GM23338 (cell line): Measurements from ENCODE around the gene PPP2R2B. TPM values are rescaled to one million over a fixed set of nuclear protein-coding genes. Genes with fewer than 3 reads are reported as not detected.

Experiments used
- ATAC-seq: fragments of 200-7000 bp; cut with Tn5 transposase; 3 replicates; pipeline ENCODE4 v1.9.1; 2020
- DNase-seq: peaks from one replicate; pipeline ENCODE4 v3.0.0-alpha.2; 2015; ENCODE audit warnings: low spot score
- H2AFZ ChIP-seq: fragments of 200-600 bp; sonication (generic); 2 replicates; pipeline ENCODE4 v1.8.0; 2016; ENCODE audit warnings: antibody characterized with exemption, mild to moderate bottlenecking, moderate library complexity
- H3F3A ChIP-seq: fragments of 200-600 bp; sonication (generic); replicated peaks from 2 replicates; pipeline ENCODE4 v1.8.0; 2017; ENCODE audit warnings: antibody characterized with exemption, mixed run types, low read depth
- H3K27ac ChIP-seq: fragments of 200-600 bp; sonication (generic); 2 replicates; pipeline ENCODE4 v1.6.1; 2016; ENCODE audit warnings: low read depth
- H3K27me3 ChIP-seq: fragments of 200-600 bp; sonication (generic); 2 replicates; pipeline ENCODE4 v1.8.0; 2016; ENCODE audit warnings: mild to moderate bottlenecking, mixed run types, moderate library complexity; ENCODE audit not compliant: insufficient read depth
- H3K36me3 ChIP-seq: fragments of 200-600 bp; sonication (generic); 2 replicates; pipeline ENCODE4 v1.8.0; 2016; ENCODE audit warnings: mild to moderate bottlenecking; ENCODE audit not compliant: insufficient read depth
- H3K4me1 ChIP-seq: fragments of 200-600 bp; sonication (generic); 2 replicates; pipeline ENCODE4 v1.8.0; 2016; ENCODE audit warnings: mild to moderate bottlenecking, moderate library complexity; ENCODE audit not compliant: insufficient read depth
- H3K4me2 ChIP-seq: fragments of 200-600 bp; sonication (generic); 2 replicates; pipeline ENCODE4 v1.7.1; 2017; ENCODE audit warnings: mixed run types
- H3K4me3 ChIP-seq: fragments of 200-600 bp; sonication (generic); 2 replicates; pipeline ENCODE4 v1.6.1; 2016; ENCODE audit warnings: mixed run types
- H3K79me2 ChIP-seq: fragments of 200-600 bp; sonication (generic); replicated peaks from 2 replicates; pipeline ENCODE4 v1.8.0; 2017; ENCODE audit warnings: mild to moderate bottlenecking; ENCODE audit not compliant: insufficient read depth
- H3K9me2 ChIP-seq: fragments of 200-600 bp; sonication (generic); 2 replicates; pipeline ENCODE4 v1.8.0; 2017; ENCODE audit not compliant: insufficient read depth
- H4K20me1 ChIP-seq: fragments of 200-600 bp; sonication (generic); replicated peaks from 2 replicates; pipeline ENCODE4 v1.8.0; 2017; ENCODE audit warnings: mild to moderate bottlenecking; ENCODE audit not compliant: insufficient read depth
- H3K27ac Mint-ChIP-seq: 2 replicates; pipeline ENCODE4 v1.8.0; 2020; ENCODE audit warnings: inconsistent platforms, mild to moderate bottlenecking, moderate library complexity, mixed read lengths
- H3K27me3 Mint-ChIP-seq: 3 replicates; pipeline ENCODE4 v1.8.0; 2022; ENCODE audit warnings: low read depth, mild to moderate bottlenecking, moderate library complexity, mixed read lengths, inconsistent platforms; ENCODE audit not compliant: insufficient read depth, poor library complexity
- H3K36me3 Mint-ChIP-seq: 3 replicates; pipeline ENCODE4 v1.8.0; 2021; ENCODE audit warnings: low read depth, mild to moderate bottlenecking, inconsistent platforms, moderate library complexity, mixed read lengths
- H3K4me1 Mint-ChIP-seq: 3 replicates; pipeline ENCODE4 v1.8.0; 2020; ENCODE audit warnings: mild to moderate bottlenecking, inconsistent platforms, mixed read lengths
- H3K4me3 Mint-ChIP-seq: 3 replicates; pipeline ENCODE4 v1.8.0; 2021; ENCODE audit warnings: moderate library complexity, mild to moderate bottlenecking, inconsistent platforms, mixed read lengths
- H3K9me3 Mint-ChIP-seq: 3 replicates; pipeline ENCODE4 v1.8.0; 2020; ENCODE audit warnings: moderate library complexity, mild to moderate bottlenecking, inconsistent platforms, mixed read lengths
- CREB1 ChIP-seq: fragments of 250-450 bp; sonication (Bioruptor Pico); IDR thresholded peaks from 2 replicates; pipeline ENCODE4 v1.5.0; 2020; ENCODE audit warnings: low read depth, mild to moderate bottlenecking, moderate library complexity
- EZH2 ChIP-seq: fragments of 200-600 bp; sonication (generic); IDR thresholded peaks from one replicate; pipeline ENCODE4 v1.8.0; 2017; ENCODE audit warnings: antibody characterized with exemption, mild to moderate bottlenecking, low read depth; ENCODE audit not compliant: unreplicated experiment
- EZH2phosphoT487 ChIP-seq: fragments of 200-600 bp; sonication (generic); IDR thresholded peaks from one replicate; pipeline ENCODE4 v1.8.1; 2018; ENCODE audit warnings: antibody characterized with exemption; ENCODE audit not compliant: unreplicated experiment
- JUNB ChIP-seq: IDR thresholded peaks from one replicate; pipeline ENCODE4 v1.6.1; 2016; ENCODE audit warnings: antibody characterized with exemption; ENCODE audit not compliant: unreplicated experiment
- NANOG ChIP-seq: IDR thresholded peaks from 2 replicates; pipeline ENCODE4 v1.6.1; 2016; ENCODE audit warnings: antibody characterized with exemption, borderline replicate concordance
- STAT1 ChIP-seq: IDR thresholded peaks from one replicate; pipeline ENCODE4 v1.6.1; 2016; ENCODE audit warnings: antibody characterized with exemption; ENCODE audit not compliant: unreplicated experiment
- ZNF114 ChIP-seq: fragments of 250-450 bp; sonication (Bioruptor Pico); IDR thresholded peaks from 2 replicates; pipeline ENCODE4 v1.5.0; 2020; ENCODE audit warnings: mild to moderate bottlenecking, moderate library complexity
- ZNF331 ChIP-seq: fragments of 250-450 bp; sonication (Bioruptor Pico); IDR thresholded peaks from 2 replicates; pipeline ENCODE4 v1.5.0; 2020; ENCODE audit warnings: low read depth, mild to moderate bottlenecking, moderate library complexity
- polyA plus RNA-seq: library from polyadenylated mRNA; unstranded; fragments of >200 nt; fragmentation: Nextera tagmentation; extraction: Ambion mirVana; gene quantifications from 2 replicates; pipeline ENCODE4 v1.2.1, GENCODE V29; 2016
- total RNA-seq: library from RNA; depleted of rRNA; stranded (reverse); fragments of >200 nt; shearing (Covaris generic); gene quantifications from 2 replicates; pipeline ENCODE4 v1.2.3, GENCODE V29; 2014
- TF ChIP-seq, protein P1 (sequence below): IDR thresholded peaks from 2 replicates; pipeline ENCODE4 v1.6.1; 2016; ENCODE audit warnings: antibody characterized with exemption
- TF ChIP-seq, protein P2 (sequence below), 2 experiments: fragments of 200-600 bp in 1 of 2; sonication (generic) in 1 of 2; conservative IDR thresholded peaks; 2 replicates each; pipeline versions ENCODE4 v1.5.1 to v1.6.1; 2016 to 2017; ENCODE audit warnings: antibody characterized with exemption in 2 of 2, low read depth in 2 of 2, mild to moderate bottlenecking in 2 of 2, moderate library complexity in 1 of 2
- TF ChIP-seq, protein P3 (sequence below): fragments of 250-450 bp; sonication (Bioruptor Pico); IDR thresholded peaks from 2 replicates; pipeline ENCODE4 v1.5.0; 2020; ENCODE audit warnings: mild to moderate bottlenecking, moderate library complexity

The PPP2R2B gene
- total and polyA plus RNA-seq, 2 experiments from 2014 or later, result 21.3 to 33.9 TPM

DNA sequence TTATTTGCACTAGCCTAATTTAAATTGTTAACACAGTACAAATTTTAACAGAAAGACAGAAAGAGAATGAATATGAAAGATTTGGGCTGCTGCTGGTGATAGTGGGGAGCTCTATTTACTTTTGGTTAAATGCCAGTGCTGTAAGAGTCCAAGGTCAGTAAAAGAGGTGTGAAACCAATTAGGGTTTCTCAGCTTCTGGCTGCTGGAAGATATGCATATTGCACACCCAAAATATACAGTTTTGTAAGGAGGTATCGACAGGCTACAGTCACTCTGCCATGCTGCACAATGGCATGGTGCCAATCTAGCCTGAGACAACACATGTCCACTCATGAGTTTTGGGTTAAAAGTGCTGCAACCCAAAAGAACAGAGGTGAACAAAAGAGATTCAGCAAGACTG is 79.3 kb downstream of the PPP2R2B start:
- Histone ChIP-seq H3F3A (no peaks in the 10 kb centered on the region; the same call in 1 of the 2 replicates), H3K79me2 (no peaks in the 10 kb centered on the region), H3K27ac (no peak overlapping the region), H3K4me3 (no peak overlapping the region), H4K20me1 (no peaks in the 10 kb centered on the region), H3K36me3 (no peaks in the 10 kb centered on the region), H3K9me2 (no peaks in the 10 kb centered on the region), H3K4me1 (peaks cover 67% of the 10 kb centered on the region), H2AFZ (no peak overlapping the region), H3K27me3 (no peaks in the 10 kb centered on the region), H3K4me2 (no peak overlapping the region; the same call in 1 of the 2 replicates)
- peaks cover 3% of the 10 kb centered on the region for H3K27me3 Mint-ChIP-seq
- H3K4me3 Mint-ChIP-seq, result no peak overlapping the region
- peaks cover 64% of the 10 kb centered on the region for H3K4me1 Mint-ChIP-seq
- ATAC-seq, result no peak
- no peak overlapping the region for H3K27ac Mint-ChIP-seq
- no peaks in the 10 kb centered on the region for H3K36me3 Mint-ChIP-seq
- no peaks in the 10 kb centered on the region for H3K9me3 Mint-ChIP-seq
- DNase-seq, result no peak
- TF ChIP-seq JUNB (no peak), ZNF114 (CRISPR knock-in tag) (no peak), EZH2phosphoT487 (no peak), CREB1 (CRISPR knock-in tag) (no peak), EZH2 (no peak)
- TF ChIP-seq, protein P1, sequence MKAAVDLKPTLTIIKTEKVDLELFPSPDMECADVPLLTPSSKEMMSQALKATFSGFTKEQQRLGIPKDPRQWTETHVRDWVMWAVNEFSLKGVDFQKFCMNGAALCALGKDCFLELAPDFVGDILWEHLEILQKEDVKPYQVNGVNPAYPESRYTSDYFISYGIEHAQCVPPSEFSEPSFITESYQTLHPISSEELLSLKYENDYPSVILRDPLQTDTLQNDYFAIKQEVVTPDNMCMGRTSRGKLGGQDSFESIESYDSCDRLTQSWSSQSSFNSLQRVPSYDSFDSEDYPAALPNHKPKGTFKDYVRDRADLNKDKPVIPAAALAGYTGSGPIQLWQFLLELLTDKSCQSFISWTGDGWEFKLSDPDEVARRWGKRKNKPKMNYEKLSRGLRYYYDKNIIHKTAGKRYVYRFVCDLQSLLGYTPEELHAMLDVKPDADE, result no peak

DNA sequence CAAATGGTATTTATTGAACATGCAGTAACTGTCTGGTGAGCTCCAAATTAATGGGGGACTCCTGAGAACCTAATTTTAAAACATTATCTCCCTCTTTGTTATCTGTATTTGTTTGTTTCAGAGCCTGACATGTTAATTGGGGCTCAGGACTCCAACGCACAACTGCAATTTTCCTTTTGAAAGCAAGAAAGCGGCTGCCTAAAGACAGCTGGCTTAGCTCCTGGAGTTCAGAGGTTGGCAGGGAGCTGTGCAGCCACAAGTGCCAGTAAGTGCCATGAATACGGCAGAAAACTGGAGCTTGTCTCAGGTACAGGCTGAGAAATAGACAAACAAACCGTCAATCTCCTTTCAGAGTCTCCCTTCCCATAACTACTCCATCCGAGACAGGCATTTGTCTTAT is 80.9 kb downstream of the PPP2R2B start:
- Mint-ChIP-seq H3K9me3 (no peaks in the 10 kb centered on the region), H3K27ac (no peak overlapping the region), H3K36me3 (no peaks in the 10 kb centered on the region), H3K27me3 (no peaks in the 10 kb centered on the region), H3K4me3 (no peak overlapping the region), H3K4me1 (peaks cover 63% of the 10 kb centered on the region)
- Histone ChIP-seq H3K27ac (peak overlapping the region; percentile 24; the same call in 1 of the 2 replicates), H3K79me2 (no peaks in the 10 kb centered on the region), H3K9me2 (no peaks in the 10 kb centered on the region), H3K27me3 (no peaks in the 10 kb centered on the region), H2AFZ (peak overlapping the region; percentile 38; the same call in 1 of the 2 replicates), H3K36me3 (no peaks in the 10 kb centered on the region), H3K4me3 (no peak overlapping the region), H3K4me2 (peak overlapping the region; percentile 45; the same call in 1 of the 2 replicates), H4K20me1 (no peaks in the 10 kb centered on the region), H3K4me1 (peaks cover 61% of the 10 kb centered on the region), H3F3A (no peaks in the 10 kb centered on the region; the same call in 1 of the 2 replicates)
- peak; percentile 25; the same call in 2 of the 3 replicates for ATAC-seq
- no peak for DNase-seq
- TF ChIP-seq STAT1 (no peak), JUNB (no peak), ZNF331 (CRISPR knock-in tag) (no peak), NANOG (no peak), CREB1 (CRISPR knock-in tag) (no peak)
- TF ChIP-seq, protein P2, sequence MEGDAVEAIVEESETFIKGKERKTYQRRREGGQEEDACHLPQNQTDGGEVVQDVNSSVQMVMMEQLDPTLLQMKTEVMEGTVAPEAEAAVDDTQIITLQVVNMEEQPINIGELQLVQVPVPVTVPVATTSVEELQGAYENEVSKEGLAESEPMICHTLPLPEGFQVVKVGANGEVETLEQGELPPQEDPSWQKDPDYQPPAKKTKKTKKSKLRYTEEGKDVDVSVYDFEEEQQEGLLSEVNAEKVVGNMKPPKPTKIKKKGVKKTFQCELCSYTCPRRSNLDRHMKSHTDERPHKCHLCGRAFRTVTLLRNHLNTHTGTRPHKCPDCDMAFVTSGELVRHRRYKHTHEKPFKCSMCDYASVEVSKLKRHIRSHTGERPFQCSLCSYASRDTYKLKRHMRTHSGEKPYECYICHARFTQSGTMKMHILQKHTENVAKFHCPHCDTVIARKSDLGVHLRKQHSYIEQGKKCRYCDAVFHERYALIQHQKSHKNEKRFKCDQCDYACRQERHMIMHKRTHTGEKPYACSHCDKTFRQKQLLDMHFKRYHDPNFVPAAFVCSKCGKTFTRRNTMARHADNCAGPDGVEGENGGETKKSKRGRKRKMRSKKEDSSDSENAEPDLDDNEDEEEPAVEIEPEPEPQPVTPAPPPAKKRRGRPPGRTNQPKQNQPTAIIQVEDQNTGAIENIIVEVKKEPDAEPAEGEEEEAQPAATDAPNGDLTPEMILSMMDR (conservative IDR thresholded peaks at IDR 0.05; ENCODE audit: low read depth in 2 of 2), result no peak
- TF ChIP-seq, protein P3, sequence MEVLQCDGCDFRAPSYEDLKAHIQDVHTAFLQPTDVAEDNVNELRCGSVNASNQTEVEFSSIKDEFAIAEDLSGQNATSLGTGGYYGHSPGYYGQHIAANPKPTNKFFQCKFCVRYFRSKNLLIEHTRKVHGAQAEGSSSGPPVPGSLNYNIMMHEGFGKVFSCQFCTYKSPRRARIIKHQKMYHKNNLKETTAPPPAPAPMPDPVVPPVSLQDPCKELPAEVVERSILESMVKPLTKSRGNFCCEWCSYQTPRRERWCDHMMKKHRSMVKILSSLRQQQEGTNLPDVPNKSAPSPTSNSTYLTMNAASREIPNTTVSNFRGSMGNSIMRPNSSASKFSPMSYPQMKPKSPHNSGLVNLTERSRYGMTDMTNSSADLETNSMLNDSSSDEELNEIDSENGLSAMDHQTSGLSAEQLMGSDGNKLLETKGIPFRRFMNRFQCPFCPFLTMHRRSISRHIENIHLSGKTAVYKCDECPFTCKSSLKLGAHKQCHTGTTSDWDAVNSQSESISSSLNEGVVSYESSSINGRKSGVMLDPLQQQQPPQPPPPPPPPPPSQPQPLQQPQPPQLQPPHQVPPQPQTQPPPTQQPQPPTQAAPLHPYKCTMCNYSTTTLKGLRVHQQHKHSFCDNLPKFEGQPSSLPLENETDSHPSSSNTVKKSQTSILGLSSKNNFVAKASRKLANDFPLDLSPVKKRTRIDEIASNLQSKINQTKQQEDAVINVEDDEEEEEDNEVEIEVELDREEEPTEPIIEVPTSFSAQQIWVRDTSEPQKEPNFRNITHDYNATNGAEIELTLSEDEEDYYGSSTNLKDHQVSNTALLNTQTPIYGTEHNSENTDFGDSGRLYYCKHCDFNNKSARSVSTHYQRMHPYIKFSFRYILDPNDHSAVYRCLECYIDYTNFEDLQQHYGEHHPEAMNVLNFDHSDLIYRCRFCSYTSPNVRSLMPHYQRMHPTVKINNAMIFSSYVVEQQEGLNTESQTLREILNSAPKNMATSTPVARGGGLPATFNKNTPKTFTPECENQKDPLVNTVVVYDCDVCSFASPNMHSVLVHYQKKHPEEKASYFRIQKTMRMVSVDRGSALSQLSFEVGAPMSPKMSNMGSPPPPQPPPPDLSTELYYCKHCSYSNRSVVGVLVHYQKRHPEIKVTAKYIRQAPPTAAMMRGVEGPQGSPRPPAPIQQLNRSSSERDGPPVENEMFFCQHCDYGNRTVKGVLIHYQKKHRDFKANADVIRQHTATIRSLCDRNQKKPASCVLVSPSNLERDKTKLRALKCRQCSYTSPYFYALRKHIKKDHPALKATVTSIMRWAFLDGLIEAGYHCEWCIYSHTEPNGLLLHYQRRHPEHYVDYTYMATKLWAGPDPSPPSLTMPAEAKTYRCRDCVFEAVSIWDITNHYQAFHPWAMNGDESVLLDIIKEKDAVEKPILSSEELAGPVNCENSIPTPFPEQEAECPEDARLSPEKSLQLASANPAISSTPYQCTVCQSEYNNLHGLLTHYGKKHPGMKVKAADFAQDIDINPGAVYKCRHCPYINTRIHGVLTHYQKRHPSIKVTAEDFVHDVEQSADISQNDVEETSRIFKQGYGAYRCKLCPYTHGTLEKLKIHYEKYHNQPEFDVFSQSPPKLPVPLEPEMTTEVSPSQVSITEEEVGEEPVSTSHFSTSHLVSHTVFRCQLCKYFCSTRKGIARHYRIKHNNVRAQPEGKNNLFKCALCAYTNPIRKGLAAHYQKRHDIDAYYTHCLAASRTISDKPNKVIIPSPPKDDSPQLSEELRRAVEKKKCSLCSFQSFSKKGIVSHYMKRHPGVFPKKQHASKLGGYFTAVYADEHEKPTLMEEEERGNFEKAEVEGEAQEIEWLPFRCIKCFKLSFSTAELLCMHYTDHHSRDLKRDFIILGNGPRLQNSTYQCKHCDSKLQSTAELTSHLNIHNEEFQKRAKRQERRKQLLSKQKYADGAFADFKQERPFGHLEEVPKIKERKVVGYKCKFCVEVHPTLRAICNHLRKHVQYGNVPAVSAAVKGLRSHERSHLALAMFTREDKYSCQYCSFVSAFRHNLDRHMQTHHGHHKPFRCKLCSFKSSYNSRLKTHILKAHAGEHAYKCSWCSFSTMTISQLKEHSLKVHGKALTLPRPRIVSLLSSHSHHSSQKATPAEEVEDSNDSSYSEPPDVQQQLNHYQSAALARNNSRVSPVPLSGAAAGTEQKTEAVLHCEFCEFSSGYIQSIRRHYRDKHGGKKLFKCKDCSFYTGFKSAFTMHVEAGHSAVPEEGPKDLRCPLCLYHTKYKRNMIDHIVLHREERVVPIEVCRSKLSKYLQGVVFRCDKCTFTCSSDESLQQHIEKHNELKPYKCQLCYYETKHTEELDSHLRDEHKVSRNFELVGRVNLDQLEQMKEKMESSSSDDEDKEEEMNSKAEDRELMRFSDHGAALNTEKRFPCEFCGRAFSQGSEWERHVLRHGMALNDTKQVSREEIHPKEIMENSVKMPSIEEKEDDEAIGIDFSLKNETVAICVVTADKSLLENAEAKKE (CRISPR knock-in tag), result no peak
